ENCODE data around the gene PROC.

- TF ChIP-seq, protein P1, sequence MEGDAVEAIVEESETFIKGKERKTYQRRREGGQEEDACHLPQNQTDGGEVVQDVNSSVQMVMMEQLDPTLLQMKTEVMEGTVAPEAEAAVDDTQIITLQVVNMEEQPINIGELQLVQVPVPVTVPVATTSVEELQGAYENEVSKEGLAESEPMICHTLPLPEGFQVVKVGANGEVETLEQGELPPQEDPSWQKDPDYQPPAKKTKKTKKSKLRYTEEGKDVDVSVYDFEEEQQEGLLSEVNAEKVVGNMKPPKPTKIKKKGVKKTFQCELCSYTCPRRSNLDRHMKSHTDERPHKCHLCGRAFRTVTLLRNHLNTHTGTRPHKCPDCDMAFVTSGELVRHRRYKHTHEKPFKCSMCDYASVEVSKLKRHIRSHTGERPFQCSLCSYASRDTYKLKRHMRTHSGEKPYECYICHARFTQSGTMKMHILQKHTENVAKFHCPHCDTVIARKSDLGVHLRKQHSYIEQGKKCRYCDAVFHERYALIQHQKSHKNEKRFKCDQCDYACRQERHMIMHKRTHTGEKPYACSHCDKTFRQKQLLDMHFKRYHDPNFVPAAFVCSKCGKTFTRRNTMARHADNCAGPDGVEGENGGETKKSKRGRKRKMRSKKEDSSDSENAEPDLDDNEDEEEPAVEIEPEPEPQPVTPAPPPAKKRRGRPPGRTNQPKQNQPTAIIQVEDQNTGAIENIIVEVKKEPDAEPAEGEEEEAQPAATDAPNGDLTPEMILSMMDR (IDR thresholded peaks at IDR 0.05) = peak in 1 of 6 experiments; percentile 11
- no peak for TF ChIP-seq POLR2A (IDR thresholded peaks at IDR 0.05)
Observed at GRCh38 chr2:127371037-127371436, 47.2 kb upstream of the PROC start.

Data from esophagus squamous epithelium (tissue), 4 donors.